CD4-positive, alpha-beta T cell treated with Interleukin-6 for 4 hours (primary cell): ENCODE data around the gene PTK7.
A peak's percentile ranks its signal among the peaks of the same experiment; 100 is the strongest.
"Not testable (repeated sequence)": the region's sequence is repeated elsewhere in the genome, so short reads cannot be mapped to it uniquely, and the experiment has no call there.

Experiments
- DNase-seq: peaks from one replicate; pipeline ENCODE4 v3.0.0-alpha.2; 2020; ENCODE audit warnings: mixed read lengths

Gene PTK7

DNA sequence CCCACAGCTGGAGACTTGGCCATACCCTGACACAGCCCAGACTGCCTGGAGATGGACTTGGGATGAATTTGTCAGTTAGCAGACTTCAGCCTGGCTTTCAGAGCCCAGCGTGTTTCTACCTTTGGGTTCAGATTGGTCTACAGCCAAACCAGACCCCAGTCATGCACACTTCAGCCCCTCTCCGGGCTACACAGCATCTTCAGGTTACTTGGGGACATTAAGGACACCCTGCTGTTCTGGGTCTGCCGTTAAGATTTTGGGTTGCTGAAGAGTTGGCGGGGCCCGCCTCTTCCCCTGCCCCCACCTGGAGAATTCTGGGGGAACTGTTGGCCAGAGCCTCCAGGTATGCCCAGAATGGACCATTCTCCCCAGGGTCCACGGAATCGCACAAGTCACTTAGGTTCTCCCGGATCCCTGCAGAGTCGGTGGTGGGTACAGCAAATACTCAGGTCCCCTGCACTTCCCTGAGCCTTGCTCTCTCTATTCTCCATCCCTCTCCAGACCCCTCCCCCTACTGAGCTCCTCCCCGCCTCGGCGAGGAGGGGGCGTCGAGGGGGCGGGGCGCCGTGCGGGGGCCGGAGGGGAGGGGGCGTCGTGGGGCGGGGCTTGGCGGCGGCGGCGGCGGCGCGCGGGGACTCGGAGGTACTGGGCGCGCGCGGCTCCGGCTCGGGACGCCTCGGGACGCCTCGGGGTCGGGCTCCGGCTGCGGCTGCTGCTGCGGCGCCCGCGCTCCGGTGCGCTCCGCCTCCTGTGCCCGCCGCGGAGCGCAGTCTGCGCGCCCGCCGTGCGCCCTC lies at the start of gene PTK7:
TSS of gene PTK7 (plus strand) at position 645 of the 794 bp plus-strand sequence. CDS start 175 bp downstream, outside the sequence.
- DNase-seq = peak; percentile 48

DNA sequence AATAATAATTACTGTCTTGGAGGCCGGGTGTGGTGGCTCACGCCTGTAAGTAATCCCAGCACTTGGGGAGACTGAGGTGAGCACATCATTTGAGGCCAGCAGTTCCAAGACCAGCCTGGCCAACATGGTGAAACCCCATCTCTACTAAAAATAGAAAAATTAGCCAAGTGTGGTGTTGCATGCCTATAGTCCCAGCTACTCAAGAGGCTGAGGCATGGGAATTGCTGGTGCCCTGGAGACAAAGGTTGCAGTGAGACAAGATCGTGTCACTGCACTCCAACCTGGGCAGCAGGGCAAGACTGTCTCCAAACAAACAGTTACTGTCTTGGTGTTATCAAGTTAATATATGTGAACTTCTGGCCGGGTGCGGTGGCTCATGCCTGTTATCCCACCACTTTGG lies 49.7 kb upstream of the PTK7 start:
- no peak for DNase-seq

DNA sequence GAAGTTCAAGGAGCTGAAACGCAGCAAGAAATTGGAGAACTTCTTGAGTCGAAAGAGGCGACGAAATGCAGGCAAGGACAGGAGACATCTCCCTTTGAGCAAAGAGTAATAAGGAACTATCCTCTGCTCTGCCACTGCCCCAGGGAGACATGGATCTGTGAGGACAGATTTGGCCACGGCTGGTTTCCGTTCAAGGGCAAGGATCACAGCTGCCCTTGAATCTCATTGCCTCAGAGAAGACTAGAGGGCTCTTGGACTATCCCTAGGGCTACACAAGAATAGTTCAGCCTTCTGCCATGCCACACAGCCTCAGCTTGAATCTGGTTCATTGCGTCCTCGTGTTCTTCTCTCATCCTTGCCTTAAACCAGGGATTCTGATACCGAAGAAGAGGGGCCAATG lies 47.0 kb upstream of the PTK7 start:
- DNase-seq = no peak

DNA sequence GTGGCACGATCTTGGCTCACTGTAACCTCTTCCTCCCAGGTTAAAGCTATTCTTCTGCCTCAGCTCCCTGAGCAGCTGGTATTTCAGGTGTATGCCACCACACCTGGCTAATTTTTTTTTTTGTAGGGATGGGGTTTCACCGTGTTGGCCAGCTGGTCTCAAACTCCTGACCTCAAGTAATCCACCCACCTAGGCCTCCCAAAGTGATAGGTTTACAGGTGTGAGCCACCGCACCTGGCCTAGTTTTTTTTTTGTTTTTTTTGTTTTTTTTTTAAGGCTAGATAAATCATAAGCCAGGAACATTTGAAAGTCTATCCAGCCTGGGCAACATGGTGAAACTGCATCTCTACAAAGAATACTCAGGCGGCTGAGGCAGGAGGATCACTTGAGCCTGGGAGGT lies 43.8 kb upstream of the PTK7 start:
- no peak for DNase-seq

DNA sequence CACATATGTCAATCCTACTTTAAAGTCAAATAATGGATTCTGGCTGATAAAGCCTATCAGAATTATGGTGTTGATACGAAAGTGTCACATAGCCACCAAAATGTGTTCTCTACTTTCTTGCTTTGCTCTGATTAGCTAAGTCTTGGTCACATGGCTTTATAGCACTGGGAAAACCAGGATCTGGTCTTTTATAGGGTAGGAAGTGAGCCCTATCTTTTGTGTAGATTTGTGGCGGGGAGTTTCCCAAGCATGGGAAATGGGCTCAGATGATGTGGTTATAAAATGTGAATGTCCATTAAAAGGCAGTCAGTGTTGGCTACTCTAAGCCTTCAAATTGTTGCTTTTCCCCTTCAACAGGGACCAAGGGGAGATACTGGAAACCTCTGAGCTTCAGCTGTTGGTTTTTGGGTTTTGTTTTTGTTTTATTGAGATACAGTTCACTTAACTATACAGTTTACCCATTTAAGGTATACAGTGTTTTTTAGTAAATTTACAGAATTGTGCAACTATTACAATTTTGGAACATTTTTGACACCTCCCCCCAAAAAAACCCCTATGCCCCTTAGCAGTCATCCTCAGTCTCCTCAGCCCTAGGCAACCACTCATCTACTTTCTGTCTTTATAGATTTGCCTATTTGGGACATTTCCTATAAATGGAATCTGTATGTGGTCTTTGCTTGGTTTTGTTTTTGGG lies 42.5 kb upstream of the PTK7 start:
- no peak for DNase-seq

- no peak for DNase-seq
Observed at GRCh38 chr6:43034190-43034525, 42.0 kb upstream of the PTK7 start.

DNA sequence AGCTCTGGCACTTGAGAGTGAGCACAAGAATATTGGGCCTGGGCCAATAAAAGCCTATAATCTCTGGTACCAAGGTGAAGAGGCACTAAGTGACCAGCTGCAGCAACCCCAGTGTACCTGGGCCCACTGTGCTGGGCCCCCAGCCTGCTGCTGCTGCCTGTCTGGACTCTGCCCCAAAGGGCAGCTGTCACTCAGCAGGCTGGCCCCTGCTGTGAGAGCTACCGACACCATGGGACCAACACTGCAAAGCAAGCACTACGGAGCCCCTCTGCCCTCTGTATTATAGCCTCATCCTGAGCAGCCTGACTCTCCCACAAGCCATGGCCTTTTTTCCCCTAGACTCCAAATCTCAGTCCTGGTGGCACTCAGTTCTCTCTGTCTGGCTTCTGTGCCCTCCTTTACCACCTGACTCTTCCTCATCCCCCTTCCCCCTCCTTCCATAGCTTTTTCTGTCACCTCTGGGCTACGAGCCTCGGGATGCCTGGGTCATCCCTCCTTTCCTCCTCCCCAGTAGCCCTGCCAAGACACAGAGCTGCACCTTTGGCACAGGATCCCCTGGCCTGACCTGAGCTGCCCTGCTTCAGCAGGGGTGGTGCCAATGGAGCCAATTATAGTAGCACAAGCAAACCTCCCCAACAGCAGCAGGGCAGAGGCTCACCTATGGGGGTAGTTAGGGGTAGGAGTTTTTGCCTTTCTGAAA lies 40.5 kb upstream of the PTK7 start:
- no peak for DNase-seq

GRCh38 chr6:43036712-43037111 lies 39.4 kb upstream of the PTK7 start:
- no peak for DNase-seq

- DNase-seq = no peak
Observed at GRCh38 chr6:43037197-43037596, 38.9 kb upstream of the PTK7 start.

- DNase-seq = no peak
Observed at GRCh38 chr6:43037706-43038105, 38.4 kb upstream of the PTK7 start.

- DNase-seq = no peak
Observed at GRCh38 chr6:43038727-43039126, 37.4 kb upstream of the PTK7 start.

DNA sequence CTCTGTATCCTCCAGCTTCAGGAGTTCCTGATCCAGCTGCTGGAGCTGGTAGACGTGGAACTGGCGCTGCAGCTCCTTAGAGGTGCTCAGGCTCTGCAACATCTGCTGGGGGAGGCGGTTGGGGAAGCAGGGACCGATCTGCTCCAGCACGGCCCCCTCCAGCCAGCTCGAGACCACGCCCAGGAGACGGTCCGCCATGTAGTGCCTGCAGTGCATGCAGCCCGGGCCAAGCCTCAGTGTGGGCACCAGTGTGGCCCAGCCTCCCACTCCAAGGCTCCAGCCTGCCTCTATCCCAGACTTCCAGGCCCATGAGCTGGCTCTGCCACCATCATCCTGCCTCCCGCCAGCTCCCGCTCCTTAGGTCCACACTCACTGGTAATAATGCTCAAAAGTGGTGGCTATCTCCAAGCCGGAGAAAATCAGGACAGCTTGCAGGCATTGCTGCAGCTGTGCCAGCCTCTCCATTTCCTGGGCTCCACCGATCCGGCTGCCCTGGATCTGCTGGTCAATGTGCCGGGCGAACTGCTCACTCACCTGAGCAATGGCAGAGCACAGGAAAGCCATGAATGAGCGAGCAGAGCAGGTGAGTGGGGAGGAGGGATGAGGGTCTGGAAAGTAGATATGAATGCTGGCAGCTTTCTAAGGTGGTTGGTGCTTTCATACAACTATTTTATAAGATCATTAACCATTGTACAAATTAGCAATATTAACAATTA lies 35.4 kb upstream of the PTK7 start:
- no peak for DNase-seq

DNA sequence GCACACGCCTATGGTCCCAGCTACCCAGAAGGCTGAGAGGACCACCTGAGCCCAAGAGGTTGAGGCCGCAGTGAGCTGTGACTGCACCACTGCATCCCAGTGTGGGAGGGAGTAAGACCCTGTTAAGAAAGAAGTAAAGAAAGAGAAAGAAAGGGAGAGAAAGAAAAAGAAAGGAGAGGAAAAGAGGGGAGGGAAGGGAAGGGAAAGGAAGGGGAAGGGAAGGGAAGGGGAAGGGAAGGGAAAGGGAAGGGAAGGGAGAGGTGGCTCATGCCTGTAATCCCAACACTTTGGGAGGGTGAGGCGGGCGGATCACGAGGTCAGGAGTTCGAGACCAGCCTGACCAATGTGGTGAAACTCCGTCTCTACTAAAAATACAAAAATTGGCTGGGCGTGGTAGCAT lies 34.6 kb upstream of the PTK7 start:
- DNase-seq = not testable (repeated sequence)

DNA sequence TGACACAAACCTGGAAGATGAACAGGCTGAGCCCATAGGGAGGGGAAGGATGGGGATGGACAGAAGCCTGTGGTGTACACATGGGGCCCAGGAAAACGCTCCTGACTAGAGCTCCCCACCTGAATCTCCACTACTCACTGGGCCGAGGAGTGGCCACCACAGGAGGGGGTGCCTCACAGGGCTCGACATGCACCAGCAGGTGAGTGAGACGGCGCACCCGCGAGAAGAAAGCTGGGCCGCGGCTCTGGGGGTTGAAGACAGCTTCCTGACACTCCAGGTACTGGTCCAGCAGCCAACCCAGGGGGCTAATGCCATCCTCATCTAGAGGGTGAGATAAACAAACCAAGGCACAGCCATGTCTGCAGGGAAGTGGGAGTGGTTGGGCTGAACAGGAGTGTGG lies 32.8 kb upstream of the PTK7 start:
- DNase-seq = no peak

DNA sequence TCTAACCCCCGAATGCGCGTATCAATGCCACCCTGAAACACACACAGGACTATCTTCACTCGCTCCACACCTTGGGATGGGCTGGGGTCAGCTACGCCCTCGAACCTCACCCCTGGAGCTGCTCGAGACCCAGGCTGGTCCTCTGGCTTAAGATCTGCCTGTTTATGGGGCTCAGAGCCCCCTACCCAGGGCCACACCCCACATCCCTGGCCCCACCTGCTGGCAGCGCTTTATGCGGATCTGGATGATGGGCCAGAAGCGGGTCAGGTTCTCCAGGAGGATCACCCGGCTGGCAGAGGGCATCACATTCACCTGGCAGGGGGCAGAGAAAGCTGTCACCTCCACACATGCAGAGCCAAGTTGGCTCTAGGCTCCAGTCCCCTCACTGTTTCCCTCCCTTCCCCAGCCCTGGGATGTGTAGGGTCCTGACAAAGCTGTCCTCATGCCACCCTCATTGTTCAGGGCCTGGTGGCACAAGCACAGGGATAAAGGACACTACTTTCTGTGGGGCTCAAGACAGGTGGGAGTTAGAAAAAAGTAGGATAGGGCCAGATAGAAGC lies 30.7 kb upstream of the PTK7 start:
- DNase-seq = no peak

DNA sequence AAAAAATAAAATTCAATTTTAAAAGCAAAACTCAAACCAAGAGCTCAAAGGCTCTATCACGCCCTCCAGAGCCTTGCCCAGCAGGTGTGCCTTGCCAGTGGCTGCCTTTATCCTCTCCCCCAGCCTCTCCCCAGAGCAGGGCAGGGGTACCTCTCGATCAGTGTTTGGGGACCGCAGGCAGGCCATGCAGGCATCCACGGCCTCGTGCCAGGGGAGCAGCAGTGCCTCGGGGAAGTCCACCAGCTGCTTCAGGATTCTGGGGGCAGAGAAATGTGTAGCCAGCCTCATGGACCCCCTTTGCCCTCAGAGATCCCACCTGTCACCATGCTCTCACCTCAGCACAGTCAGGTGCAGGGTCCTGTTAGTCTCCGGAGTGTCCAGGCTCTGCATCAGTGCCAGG lies 28.1 kb upstream of the PTK7 start:
- DNase-seq = no peak

GRCh38 chr6:43050981-43051380 lies 25.1 kb upstream of the PTK7 start:
- no peak for DNase-seq

GRCh38 chr6:43052225-43052841 lies 23.8 kb upstream of the PTK7 start:
- no peak for DNase-seq

DNA sequence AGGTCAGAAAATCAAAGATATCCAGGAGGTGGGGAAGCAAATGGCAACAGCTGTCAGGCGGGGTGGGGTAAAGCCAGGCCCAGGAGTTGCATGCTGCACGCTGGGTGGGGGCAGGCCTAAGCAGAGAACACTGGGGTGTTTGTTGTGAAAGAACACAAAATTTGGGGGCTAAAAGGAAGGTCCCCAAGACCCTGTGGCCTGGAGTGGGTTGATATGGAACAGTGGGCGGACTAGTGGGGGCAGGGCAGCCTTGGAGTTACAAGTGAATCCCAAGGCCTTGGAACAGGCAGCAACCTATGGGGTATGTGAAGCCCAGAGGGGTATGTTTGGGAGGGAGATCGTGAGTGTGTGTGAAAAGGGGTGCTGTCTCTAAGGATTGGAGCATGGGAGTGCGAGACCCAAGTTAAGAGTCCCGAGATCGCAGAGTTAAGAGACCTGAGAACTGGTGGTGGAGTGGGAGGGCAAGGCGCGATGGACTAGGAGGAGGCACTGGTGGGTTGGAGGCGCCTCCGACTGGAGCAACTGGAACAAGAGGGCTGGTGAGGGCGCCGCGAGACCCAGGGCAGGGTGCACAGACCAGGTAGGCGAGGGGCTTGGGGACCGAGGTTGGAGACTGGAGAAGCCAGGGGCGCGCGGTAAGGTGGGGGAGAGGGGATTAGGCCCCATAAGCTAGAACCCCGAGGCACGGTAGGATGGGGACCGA lies 23.1 kb upstream of the PTK7 start:
- DNase-seq = no peak

DNA sequence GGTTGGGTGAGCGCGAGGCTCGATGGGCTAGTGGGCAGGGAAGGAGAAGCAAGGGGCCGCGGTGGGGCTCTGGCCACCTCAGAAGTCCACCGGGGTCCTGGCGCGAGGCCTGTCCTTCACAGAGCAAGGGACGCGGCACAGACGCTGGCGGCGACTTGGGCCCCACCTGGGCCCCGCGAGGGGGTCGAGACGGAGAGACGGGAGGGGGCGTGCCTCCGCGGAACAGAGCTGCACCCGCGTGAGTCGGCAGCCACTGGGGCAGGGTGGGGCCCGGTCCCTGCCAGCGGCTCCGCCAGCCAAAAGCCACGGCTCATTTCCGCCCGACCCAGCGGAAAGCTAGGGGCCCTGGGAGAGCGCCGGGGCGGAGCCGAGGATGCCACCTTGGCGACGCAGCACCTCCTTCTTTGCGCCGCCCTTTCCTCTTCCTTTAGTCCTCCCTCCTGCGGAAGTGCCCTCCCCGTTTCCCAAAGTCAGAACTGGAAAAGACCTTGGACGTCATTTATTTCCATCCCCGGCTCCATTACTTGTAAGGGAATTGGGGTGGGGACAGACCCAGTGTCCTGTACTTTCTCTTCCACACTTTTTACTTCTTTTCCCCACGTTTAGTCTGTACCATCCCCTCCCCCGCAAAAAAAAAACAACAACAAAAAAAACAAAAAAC lies 22.4 kb upstream of the PTK7 start, which contains the start of gene CUL7:
TSS of gene CUL7 (minus strand) at position 307 of the 661 bp plus-strand sequence. CDS start 1,063 bp downstream, outside the sequence.
- DNase-seq = peak; percentile 94
